ENCODE data around the gene PAF1.

GRCh38 chr19:39405958-39406655, 15.2 kb upstream of the PAF1 start:
- TF ChIP-seq, protein P1, sequence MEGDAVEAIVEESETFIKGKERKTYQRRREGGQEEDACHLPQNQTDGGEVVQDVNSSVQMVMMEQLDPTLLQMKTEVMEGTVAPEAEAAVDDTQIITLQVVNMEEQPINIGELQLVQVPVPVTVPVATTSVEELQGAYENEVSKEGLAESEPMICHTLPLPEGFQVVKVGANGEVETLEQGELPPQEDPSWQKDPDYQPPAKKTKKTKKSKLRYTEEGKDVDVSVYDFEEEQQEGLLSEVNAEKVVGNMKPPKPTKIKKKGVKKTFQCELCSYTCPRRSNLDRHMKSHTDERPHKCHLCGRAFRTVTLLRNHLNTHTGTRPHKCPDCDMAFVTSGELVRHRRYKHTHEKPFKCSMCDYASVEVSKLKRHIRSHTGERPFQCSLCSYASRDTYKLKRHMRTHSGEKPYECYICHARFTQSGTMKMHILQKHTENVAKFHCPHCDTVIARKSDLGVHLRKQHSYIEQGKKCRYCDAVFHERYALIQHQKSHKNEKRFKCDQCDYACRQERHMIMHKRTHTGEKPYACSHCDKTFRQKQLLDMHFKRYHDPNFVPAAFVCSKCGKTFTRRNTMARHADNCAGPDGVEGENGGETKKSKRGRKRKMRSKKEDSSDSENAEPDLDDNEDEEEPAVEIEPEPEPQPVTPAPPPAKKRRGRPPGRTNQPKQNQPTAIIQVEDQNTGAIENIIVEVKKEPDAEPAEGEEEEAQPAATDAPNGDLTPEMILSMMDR (IDR thresholded peaks at IDR 0.05): no peak
- no peak for TF ChIP-seq EZH2 (IDR thresholded peaks at IDR 0.05)

All from neural progenitor cell (in vitro differentiated cells).